Keratinocyte (primary cell): ENCODE results near the gene CAP2. TPM values are rescaled to one million over a fixed set of nuclear protein-coding genes. Genes with fewer than 3 reads are reported as not detected.

ENCODE experiments used
- DNase-seq: peaks from one replicate; pipeline ENCODE4 v3.0.0-alpha.2; 2011; ENCODE audit warnings: low read depth, missing footprints, low spot score
- FAIRE-seq: peaks from 2 replicates; lab custom pipeline; 2011; peaks lifted over from hg19 to GRCh38; lab: Jason Lieb, UNC
- H2AFZ ChIP-seq: 2 replicates; pipeline ENCODE4 v1.6.0; 2012; ENCODE audit warnings: low read length, control low read depth, inconsistent platforms; ENCODE audit not compliant: control insufficient read depth
- H3K27ac ChIP-seq: 2 replicates; pipeline ENCODE4 v1.5.1; 2011; ENCODE audit warnings: low read length; ENCODE audit not compliant: control insufficient read depth, insufficient read depth
- H3K27me3 ChIP-seq: 3 replicates; pipeline ENCODE4 v1.6.0; 2011; ENCODE audit warnings: low read length; ENCODE audit not compliant: control insufficient read depth, insufficient read depth; ENCODE audit errors: extremely low read depth
- H3K36me3 ChIP-seq, 2 experiments: 2 replicates in 1 of 2; 3 replicates in 1 of 2; pipeline ENCODE4 v1.5.1; 2011; ENCODE audit warnings: low read length in 2 of 2, mild to moderate bottlenecking in 1 of 2; ENCODE audit not compliant: control insufficient read depth in 2 of 2, insufficient read depth in 2 of 2; ENCODE audit errors: extremely low read depth in 1 of 2
- H3K4me1 ChIP-seq: 3 replicates; pipeline ENCODE4 v1.5.1; 2011; ENCODE audit warnings: low read length; ENCODE audit not compliant: control insufficient read depth, insufficient read depth; ENCODE audit errors: extremely low read depth
- H3K4me2 ChIP-seq: 3 replicates; pipeline ENCODE4 v1.6.0; 2011; ENCODE audit warnings: low read depth, low read length; ENCODE audit not compliant: control insufficient read depth, insufficient read depth; ENCODE audit errors: extremely low read depth
- H3K4me3 ChIP-seq, 3 experiments: fragments of 200-600 bp in 1 of 3; sonication (generic) in 1 of 3; 2 replicates in 2 of 3; 3 replicates in 1 of 3; pipeline ENCODE4 v1.5.1; 2011 to 2016; ENCODE audit warnings: low read length in 3 of 3, mild to moderate bottlenecking in 3 of 3, control low read depth in 2 of 3, inconsistent platforms in 1 of 3, low read depth in 1 of 3, mixed read lengths in 1 of 3, mixed run types in 1 of 3, moderate library complexity in 1 of 3; ENCODE audit not compliant: control insufficient read depth in 2 of 3, insufficient read depth in 2 of 3; ENCODE audit errors: extremely low read depth in 1 of 3
- H3K79me2 ChIP-seq: 2 replicates; pipeline ENCODE4 v1.6.0; 2012; ENCODE audit warnings: low read length; ENCODE audit not compliant: control insufficient read depth, insufficient read depth
- H3K9ac ChIP-seq: 3 replicates; pipeline ENCODE4 v1.6.0; 2011; ENCODE audit warnings: low read length; ENCODE audit not compliant: control insufficient read depth, insufficient read depth; ENCODE audit errors: extremely low read depth
- H3K9me1 ChIP-seq: 3 replicates; pipeline ENCODE4 v1.6.0; 2011; ENCODE audit warnings: low read length; ENCODE audit not compliant: control insufficient read depth, insufficient read depth; ENCODE audit errors: extremely low read depth
- H3K9me3 ChIP-seq: 2 replicates; pipeline ENCODE4 v1.5.1; 2012; ENCODE audit warnings: low read depth, low read length; ENCODE audit not compliant: control insufficient read depth
- H4K20me1 ChIP-seq: 3 replicates; pipeline ENCODE4 v1.6.0; 2011; ENCODE audit warnings: low read length; ENCODE audit not compliant: control insufficient read depth, insufficient read depth; ENCODE audit errors: extremely low read depth
- EZH2 ChIP-seq: IDR thresholded peaks from one replicate; pipeline ENCODE4 v1.6.1; 2012; ENCODE audit warnings: inconsistent platforms, mild to moderate bottlenecking, low read length, moderate library complexity
- dilution Hi-C: fragments of 300-500 bp; cut with MboI; formaldehyde crosslinking; loops from one replicate; pipeline ENCODE4 v1.7.0; 2020; ENCODE audit warnings: low sequenced_read_pairs; ENCODE audit not compliant: extremely low pct_ligation_motif_present
- polyA plus RNA-seq, 5 experiments: library from polyadenylated mRNA; depleted of rRNA in 3 of 5; stranded (reverse) in 3 of 5; stranded (forward) in 1 of 5; unstranded in 1 of 5; fragments of >200 nt; gene quantifications; 1 replicate in 1 of 5; 2 replicates in 3 of 5; 3 replicates in 1 of 5; pipeline versions ENCODE4 v1.2.1 to v1.2.3, GENCODE V29; 2011 to 2012; ENCODE audit warnings: missing spikeins in 2 of 5, low read depth in 1 of 5, low replicate concordance in 1 of 5
- TF ChIP-seq, protein P1 (sequence below), 3 experiments: IDR thresholded peaks in 1 of 3; conservative IDR thresholded peaks in 1 of 3; optimal IDR thresholded peaks in 1 of 3; 2 replicates in 2 of 3; 3 replicates in 1 of 3; pipeline versions ENCODE3 to v1.5.1; 2011; ENCODE audit warnings: low read length in 3 of 3, mild to moderate bottlenecking in 3 of 3, moderate library complexity in 2 of 3, control low read depth in 1 of 3, inconsistent platforms in 1 of 3; ENCODE audit not compliant: insufficient read depth in 2 of 3; ENCODE audit errors: extremely low read depth in 1 of 3

Gene CAP2
- polyA plus RNA-seq, 1 donor (not counting 4 experiments of a cell fraction or from before 2014, with no cell fraction given) = 12.1 TPM

DNA sequence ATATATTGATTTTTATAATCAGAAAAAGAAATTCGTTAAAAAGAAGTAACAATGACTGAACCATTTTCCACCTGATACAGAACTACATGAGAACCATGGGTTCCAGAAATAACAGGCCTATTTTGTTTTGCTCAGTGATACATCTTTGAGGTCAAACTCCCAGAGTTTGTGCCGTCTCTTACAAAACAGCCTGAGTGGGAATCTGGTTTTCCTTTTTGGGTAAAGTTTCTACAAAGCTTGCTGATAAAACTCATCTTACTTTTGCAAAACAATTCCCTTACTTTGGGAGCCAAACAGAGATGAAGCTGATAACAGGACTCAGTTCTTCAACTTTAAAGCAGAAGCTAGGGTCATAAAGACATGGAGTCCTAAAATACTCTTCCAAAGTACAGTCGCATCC lies 108.0 kb downstream of the CAP2 start:
- dilution Hi-C loops = no loop called here
- TF ChIP-seq EZH2 = no peak
- TF ChIP-seq, protein P1, sequence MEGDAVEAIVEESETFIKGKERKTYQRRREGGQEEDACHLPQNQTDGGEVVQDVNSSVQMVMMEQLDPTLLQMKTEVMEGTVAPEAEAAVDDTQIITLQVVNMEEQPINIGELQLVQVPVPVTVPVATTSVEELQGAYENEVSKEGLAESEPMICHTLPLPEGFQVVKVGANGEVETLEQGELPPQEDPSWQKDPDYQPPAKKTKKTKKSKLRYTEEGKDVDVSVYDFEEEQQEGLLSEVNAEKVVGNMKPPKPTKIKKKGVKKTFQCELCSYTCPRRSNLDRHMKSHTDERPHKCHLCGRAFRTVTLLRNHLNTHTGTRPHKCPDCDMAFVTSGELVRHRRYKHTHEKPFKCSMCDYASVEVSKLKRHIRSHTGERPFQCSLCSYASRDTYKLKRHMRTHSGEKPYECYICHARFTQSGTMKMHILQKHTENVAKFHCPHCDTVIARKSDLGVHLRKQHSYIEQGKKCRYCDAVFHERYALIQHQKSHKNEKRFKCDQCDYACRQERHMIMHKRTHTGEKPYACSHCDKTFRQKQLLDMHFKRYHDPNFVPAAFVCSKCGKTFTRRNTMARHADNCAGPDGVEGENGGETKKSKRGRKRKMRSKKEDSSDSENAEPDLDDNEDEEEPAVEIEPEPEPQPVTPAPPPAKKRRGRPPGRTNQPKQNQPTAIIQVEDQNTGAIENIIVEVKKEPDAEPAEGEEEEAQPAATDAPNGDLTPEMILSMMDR (optimal IDR thresholded peaks at IDR 0.05 in 1 of 3, IDR thresholded peaks at IDR 0.05 in 1 of 3, conservative IDR thresholded peaks at IDR 0.05 in 1 of 3; ENCODE audit: extremely low read depth in 1 of 3, insufficient read depth in 2 of 3, low read length in 3 of 3) = no peak
- H3K9me3 ChIP-seq = no peaks in the 10 kb centered on the region
- no peak overlapping the region for H3K4me2 ChIP-seq
- H4K20me1 ChIP-seq = no peaks in the 10 kb centered on the region
- H3K79me2 ChIP-seq = no peaks in the 10 kb centered on the region
- DNase-seq (no peak), FAIRE-seq (no peak)
- no peak overlapping the region for H2AFZ ChIP-seq
- H3K27ac ChIP-seq = no peak overlapping the region
- H3K27me3 ChIP-seq = no peaks in the 10 kb centered on the region
- no peak overlapping the region for H3K4me3 ChIP-seq
- no peak overlapping the region for H3K9ac ChIP-seq
- H3K9me1 ChIP-seq = no peaks in the 10 kb centered on the region
- no peaks in the 10 kb centered on the region for H3K4me1 ChIP-seq
- no peaks in the 10 kb centered on the region for H3K36me3 ChIP-seq

GRCh38 chr6:17501982-17502704 lies 108.7 kb downstream of the CAP2 start:
- no peaks in the 10 kb centered on the region for H3K79me2 ChIP-seq
- H3K9me1 ChIP-seq = no peaks in the 10 kb centered on the region
- H3K27me3 ChIP-seq = no peaks in the 10 kb centered on the region
- no peak for FAIRE-seq
- no peak overlapping the region for H3K4me3 ChIP-seq
- H3K9ac ChIP-seq = no peak overlapping the region
- H3K36me3 ChIP-seq = peaks cover 0 to 2% of the 10 kb centered on the region in 2 experiments
- no peaks in the 10 kb centered on the region for H4K20me1 ChIP-seq
- TF ChIP-seq, protein P1 (optimal IDR thresholded peaks at IDR 0.05 in 1 of 3, IDR thresholded peaks at IDR 0.05 in 1 of 3, conservative IDR thresholded peaks at IDR 0.05 in 1 of 3; ENCODE audit: extremely low read depth in 1 of 3, insufficient read depth in 2 of 3, low read length in 3 of 3) = no peak
- no peak for TF ChIP-seq EZH2
- no peak overlapping the region for H3K4me2 ChIP-seq
- dilution Hi-C loops = no loop called here
- no peaks in the 10 kb centered on the region for H3K9me3 ChIP-seq
- H2AFZ ChIP-seq = no peak overlapping the region
- no peak for DNase-seq
- H3K4me1 ChIP-seq = no peaks in the 10 kb centered on the region
- no peak overlapping the region for H3K27ac ChIP-seq
